Colonic mucosa (tissue), 4 donors: Measurements from ENCODE around the gene TMPRSS5. TPM values are rescaled to one million over a fixed set of nuclear protein-coding genes. Genes with fewer than 3 reads are reported as not detected.

Source experiments
- DNase-seq: peaks from one replicate; pipeline ENCODE4 v3.0.0-alpha.2; 2020
- H3K27ac ChIP-seq: fragments of 200-600 bp; one replicate; pipeline ENCODE4 v1.8.0; 2021
- H3K27me3 ChIP-seq: fragments of 200-600 bp; one replicate; pipeline ENCODE4 v1.8.0; 2021
- H3K36me3 ChIP-seq: fragments of 200-600 bp; one replicate; pipeline ENCODE4 v1.8.0; 2021
- H3K4me1 ChIP-seq: fragments of 200-600 bp; one replicate; pipeline ENCODE4 v1.8.0; 2021; ENCODE audit warnings: mild to moderate bottlenecking
- H3K4me3 ChIP-seq: fragments of 200-600 bp; one replicate; pipeline ENCODE4 v1.8.0; 2021
- H3K9ac ChIP-seq, 2 donors: one replicate each; pipeline ENCODE4 v1.7.0; 2013; ENCODE audit warnings: control low read depth in 2 of 2, low read depth in 2 of 2, low read length in 2 of 2
- H3K9me3 ChIP-seq: fragments of 200-600 bp; one replicate; pipeline ENCODE4 v1.8.0; 2021
- CTCF ChIP-seq: fragments of 200-600 bp; IDR thresholded peaks from one replicate; pipeline ENCODE4 v1.8.0; 2022; ENCODE audit warnings: antibody characterized with exemption, mild to moderate bottlenecking
- intact Hi-C: fragments of 100-400 bp; cut with DNase I; formaldehyde crosslinking; loops from one replicate; pipeline ENCODE4 v1.14.1; 2022
- total RNA-seq, 2 donors: library from RNA; stranded (reverse); fragmentation: NEBNext Ultra II Directional in 1 of 2; extraction: Animal tissue kit (Norgen Biotek cat#: 25700) in 1 of 2; gene quantifications; one replicate each; pipeline ENCODE4 v1.2.1, GENCODE V29; 2021
- donor health status: healthy.
- donor health status: DM: no; HTN: no; CAD: no.
- donor health status: DM: no; HTN: no; CAD: no.

The TMPRSS5 gene
- total RNA-seq, 2 donors from 2014 or later, result 0.11 to 0.59 TPM

GRCh38 chr11:113666584-113666983 is 39.5 kb downstream of the TMPRSS5 start:
- intact Hi-C loops, result no loop called here
- Histone ChIP-seq H3K4me1 (peaks cover 5% of the 10 kb centered on the region), H3K36me3 (no peaks in the 10 kb centered on the region), H3K4me3 (no peak overlapping the region), H3K9ac (no peak overlapping the region), H3K27me3 (no peaks in the 10 kb centered on the region), H3K27ac (no peak overlapping the region), H3K9me3 (no peaks in the 10 kb centered on the region)
- DNase-seq, result no peak
- no peak for TF ChIP-seq CTCF

GRCh38 chr11:113664981-113665710 is 41.0 kb downstream of the TMPRSS5 start:
- no peak for TF ChIP-seq CTCF
- peaks cover 5% of the 10 kb centered on the region for H3K4me1 ChIP-seq
- intact Hi-C loops, result no loop called here
- no peaks in the 10 kb centered on the region for H3K36me3 ChIP-seq
- no peak overlapping the region for H3K9ac ChIP-seq
- no peaks in the 10 kb centered on the region for H3K9me3 ChIP-seq
- H3K4me3 ChIP-seq, result no peak overlapping the region
- peak overlapping the region; percentile 42 for H3K27ac ChIP-seq
- peak; percentile 41 for DNase-seq
- no peaks in the 10 kb centered on the region for H3K27me3 ChIP-seq

GRCh38 chr11:113664069-113664980 is 41.8 kb downstream of the TMPRSS5 start:
- Histone ChIP-seq H3K27me3 (no peaks in the 10 kb centered on the region), H3K27ac (peak overlapping the region; percentile 42), H3K4me1 (peaks cover 5% of the 10 kb centered on the region), H3K9me3 (no peaks in the 10 kb centered on the region), H3K4me3 (no peak overlapping the region), H3K36me3 (no peaks in the 10 kb centered on the region), H3K9ac (no peak overlapping the region)
- no peak for TF ChIP-seq CTCF
- intact Hi-C loops, result no loop called here
- DNase-seq, result no peak

GRCh38 chr11:113663567-113663966 is 42.5 kb downstream of the TMPRSS5 start:
- Histone ChIP-seq H3K27ac (no peak overlapping the region), H3K9ac (no peak overlapping the region), H3K36me3 (no peaks in the 10 kb centered on the region), H3K27me3 (no peaks in the 10 kb centered on the region), H3K9me3 (no peaks in the 10 kb centered on the region), H3K4me3 (no peak overlapping the region), H3K4me1 (no peaks in the 10 kb centered on the region)
- DNase-seq, result no peak
- TF ChIP-seq CTCF, result no peak
- intact Hi-C loops, result no loop called here

- intact Hi-C loops, result loop anchor here (10.0 kb wide), 1 partner anchor 59 kb away; no protein-coding TSS in a partner anchor
- no peaks in the 10 kb centered on the region for H3K36me3 ChIP-seq
- H3K4me1 ChIP-seq, result no peaks in the 10 kb centered on the region
- H3K9ac ChIP-seq, result no peak overlapping the region
- H3K27me3 ChIP-seq, result no peaks in the 10 kb centered on the region
- H3K27ac ChIP-seq, result no peak overlapping the region
- no peak for TF ChIP-seq CTCF
- no peak for DNase-seq
- H3K9me3 ChIP-seq, result no peaks in the 10 kb centered on the region
- H3K4me3 ChIP-seq, result no peak overlapping the region
Observed at GRCh38 chr11:113655771-113656170, 50.3 kb downstream of the TMPRSS5 start.
